ENCODE measurements around the gene G6PD. TPM values are rescaled to one million over a fixed set of nuclear protein-coding genes. Genes with fewer than 3 reads are reported as not detected.
A peak's percentile ranks its signal among the peaks of the same experiment; 100 is the strongest.

G6PD gene
- total RNA-seq, 5 donors from 2014 or later (not counting 1 experiment from before 2014, with no cell fraction given), result 46.0 to 59.5 (median 52.4) TPM

DNA sequence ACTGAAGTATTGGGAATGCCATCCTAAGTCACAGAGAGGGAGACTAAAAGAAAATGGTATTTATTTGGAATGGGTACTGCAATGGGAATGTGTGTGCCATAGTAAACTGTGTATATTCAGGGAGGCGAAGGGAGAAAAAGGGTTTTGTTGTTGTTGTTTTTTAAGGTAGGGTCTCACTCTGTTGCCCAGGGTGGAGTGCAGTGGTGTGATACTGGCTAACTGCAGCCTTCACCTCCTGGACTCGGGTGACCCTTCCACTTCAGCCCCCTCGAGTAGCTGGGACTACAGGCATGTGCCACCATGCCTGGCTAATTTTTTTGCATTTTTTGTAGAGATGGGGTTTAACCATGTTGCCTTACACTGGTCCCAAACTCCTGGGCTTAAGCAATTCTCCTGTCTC, 51.9 kb downstream of the G6PD start:
- H3K4me1 Mint-ChIP-seq, result peaks cover 1 to 3% (median 2%) of the 10 kb centered on the region in 3 donors
- H3K27me3 Mint-ChIP-seq, result no peaks in the 10 kb centered on the region
- no peak overlapping the region for H3K4me3 ChIP-seq (ENCODE audit: control insufficient read depth in 1 of 2, extremely low read depth in 1 of 2, low read length in 1 of 2)
- H3K4me3 Mint-ChIP-seq, result no peak overlapping the region
- peaks cover 0 to 9% of the 10 kb centered on the region in 2 experiments for H3K4me1 ChIP-seq (ENCODE audit: control insufficient read depth in 1 of 2, extremely low read depth in 1 of 2, insufficient read depth in 2 of 2, low read length in 2 of 2)
- no peaks in the 10 kb centered on the region for H3K36me3 Mint-ChIP-seq
- no peaks in the 10 kb centered on the region for H3K27me3 ChIP-seq (replicated peaks in 1 of 2; ENCODE audit: control insufficient read depth in 2 of 2, extremely low read depth in 1 of 2, insufficient read depth in 2 of 2, low read length in 1 of 2)
- POLR2A ChIA-PET, result interaction anchor here in 1 of 2 donors (0.7 kb wide), 1 partner anchor 21 kb away, joined by 3 read pairs; no protein-coding TSS in a partner anchor
- WGBS (ENCODE audit: insufficient coverage), result no CpG with 5 or more reads among the region's 3 CpGs
- no peaks in the 10 kb centered on the region for H3K36me3 ChIP-seq (ENCODE audit: control insufficient read depth in 2 of 2, extremely low read depth in 1 of 2, insufficient read depth in 1 of 2, low read length in 1 of 2)
- DNase-seq, result no peak
- ATAC-seq (replicated peaks in 1 of 4), result no peak
- no peak overlapping the region for H3K27ac ChIP-seq (ENCODE audit: low read length)
- no peak overlapping the region for H3K27ac Mint-ChIP-seq
- CTCF ChIA-PET, result interaction anchor here in 1 of 2 donors (0.5 kb wide), 1 partner anchor 795 kb away, joined by 3 read pairs; no protein-coding TSS in a partner anchor
- no peaks in the 10 kb centered on the region for H3K9me3 ChIP-seq
- no peaks in the 10 kb centered on the region for H3K9me3 Mint-ChIP-seq

DNA sequence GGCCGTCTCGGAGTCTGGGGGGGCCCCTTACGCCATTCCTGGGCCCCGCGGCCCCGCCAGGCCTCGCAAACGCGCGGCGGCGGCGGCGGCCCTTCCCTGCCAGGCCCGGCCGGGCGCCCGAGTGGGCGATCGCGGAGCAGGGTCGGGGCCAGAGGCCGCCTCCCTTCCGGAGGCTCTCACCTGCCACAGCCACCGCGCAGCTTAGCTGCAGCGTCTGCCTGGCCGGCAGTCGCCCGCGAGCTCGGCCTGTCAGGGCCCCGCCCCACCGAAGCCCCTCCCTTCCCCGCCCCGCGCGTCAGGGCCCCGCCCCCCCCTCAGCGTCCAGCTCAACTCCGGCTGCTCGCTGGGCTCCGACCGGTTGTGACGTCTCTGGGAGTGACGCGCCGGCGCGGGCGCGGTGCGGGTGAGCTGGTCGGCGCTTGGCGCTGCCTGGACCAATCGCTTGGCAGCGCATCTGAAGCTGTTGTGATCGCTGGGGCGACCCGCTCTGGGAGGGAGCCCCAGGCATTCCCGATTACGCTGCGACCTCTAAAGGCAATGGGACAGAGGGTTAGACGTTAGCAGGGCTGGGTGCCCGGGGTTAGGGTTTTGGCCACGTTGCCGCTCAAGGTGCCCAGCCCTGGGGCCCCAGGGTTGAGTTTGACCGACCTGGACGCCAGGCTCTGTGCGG, 56.1 kb downstream of the G6PD start, which contains the start of gene SLC10A3:
SLC10A3 (minus strand) TSS at position 216 of the 670 bp plus-strand sequence. CDS start 1,689 bp downstream, outside the sequence.
- Histone ChIP-seq H3K4me1 (ENCODE audit: control insufficient read depth in 1 of 2, extremely low read depth in 1 of 2, insufficient read depth in 2 of 2, low read length in 2 of 2) (peaks cover 0 to 42% of the 10 kb centered on the region in 2 experiments), H3K9me3 (no peaks in the 10 kb centered on the region), H3K27ac (ENCODE audit: low read length) (peak within 1 kb of the TSS; percentile 87), H3K4me3 (ENCODE audit: control insufficient read depth in 1 of 2, extremely low read depth in 1 of 2, low read length in 1 of 2) (peak within 1 kb of the TSS; percentile 52 to 68), H3K36me3 (ENCODE audit: control insufficient read depth in 2 of 2, extremely low read depth in 1 of 2, insufficient read depth in 1 of 2, low read length in 1 of 2) (peaks cover 0 to 10% of the 10 kb centered on the region in 2 donors), H3K27me3 (replicated peaks in 1 of 2; ENCODE audit: control insufficient read depth in 2 of 2, extremely low read depth in 1 of 2, insufficient read depth in 2 of 2, low read length in 1 of 2) (no peaks in the 10 kb centered on the region)
- Mint-ChIP-seq H3K9me3 (no peaks in the 10 kb centered on the region), H3K27me3 (peaks cover 0 to 4% of the 10 kb centered on the region in 2 donors), H3K4me3 (peak within 1 kb of the TSS; percentile 85 to 87 (median 86)), H3K4me1 (peaks cover 15 to 25% (median 20%) of the 10 kb centered on the region in 3 donors), H3K36me3 (no peaks in the 10 kb centered on the region), H3K27ac (peak within 1 kb of the TSS; percentile 92)
- ATAC-seq (replicated peaks in 1 of 4) (peak; percentile 77 to 88 (median 82)), DNase-seq (peak; percentile 67 to 91 (median 76))
- ChIA-PET CTCF (interaction anchor here in 1 of 2 donors (1.0 kb wide), 1 partner anchor 9 kb away, joined by 5 read pairs; no protein-coding TSS in a partner anchor), POLR2A (interaction anchor here (0.5 to 1.1 kb wide), 6 partner anchors 10 to 522 kb away, joined by 3 to 5 read pairs (median 3); partner anchors contain the start of gene FAM3A (in 1 of the 2))
- WGBS (ENCODE audit: insufficient coverage), result 0% methylated on average over 44 of the region's 71 CpGs

DNA sequence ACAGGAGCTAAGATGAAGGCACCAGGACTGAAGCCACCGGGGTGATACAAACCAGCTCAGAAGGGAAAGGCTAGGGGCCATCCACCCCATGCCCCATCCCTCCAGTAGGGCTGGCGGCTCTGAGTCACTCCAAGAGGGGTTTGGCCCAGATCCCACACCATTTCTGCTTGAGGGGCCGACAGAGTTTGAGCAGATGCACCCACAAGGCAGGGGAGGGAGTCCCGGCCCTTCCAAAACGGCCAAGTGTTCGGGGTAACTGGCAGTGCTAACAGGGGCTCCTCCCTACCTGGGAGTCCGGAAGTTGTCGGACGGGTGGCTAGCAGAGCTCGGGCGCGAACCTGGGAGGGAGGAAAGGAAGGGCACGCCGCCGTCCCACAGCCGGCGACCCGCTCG, 56.6 kb downstream of the G6PD start:
- peak overlapping the region; percentile 46 for H3K27ac ChIP-seq (ENCODE audit: low read length)
- H3K27me3 Mint-ChIP-seq, result peaks cover 0 to 4% of the 10 kb centered on the region in 2 donors
- ATAC-seq (replicated peaks in 1 of 4), result peak in 3 of 4 experiments; percentile 12 to 29 (median 21)
- ChIA-PET CTCF (no interaction called here), POLR2A (interaction anchor here (0.5 to 1.1 kb wide), 4 partner anchors 47 to 521 kb away, joined by 3 to 5 read pairs (median 4); no protein-coding TSS in a partner anchor)
- H3K27me3 ChIP-seq (replicated peaks in 1 of 2; ENCODE audit: control insufficient read depth in 2 of 2, extremely low read depth in 1 of 2, insufficient read depth in 2 of 2, low read length in 1 of 2), result no peaks in the 10 kb centered on the region
- H3K36me3 Mint-ChIP-seq, result no peaks in the 10 kb centered on the region
- H3K4me3 Mint-ChIP-seq, result peak overlapping the region; percentile 80 to 87 (median 86)
- no peaks in the 10 kb centered on the region for H3K9me3 Mint-ChIP-seq
- DNase-seq, result peak in 3 of 35 experiments; percentile 11 to 27 (median 18)
- peaks cover 15 to 26% (median 23%) of the 10 kb centered on the region in 3 donors for H3K4me1 Mint-ChIP-seq
- H3K9me3 ChIP-seq, result no peaks in the 10 kb centered on the region
- H3K27ac Mint-ChIP-seq, result peak overlapping the region; percentile 89 to 92
- peaks cover 0 to 13% of the 10 kb centered on the region in 2 donors for H3K36me3 ChIP-seq (ENCODE audit: control insufficient read depth in 2 of 2, extremely low read depth in 1 of 2, insufficient read depth in 1 of 2, low read length in 1 of 2)
- H3K4me1 ChIP-seq (ENCODE audit: control insufficient read depth in 1 of 2, extremely low read depth in 1 of 2, insufficient read depth in 2 of 2, low read length in 2 of 2), result peaks cover 0 to 47% of the 10 kb centered on the region in 2 experiments
- H3K4me3 ChIP-seq (ENCODE audit: control insufficient read depth in 1 of 2, extremely low read depth in 1 of 2, low read length in 1 of 2), result peak overlapping the region; percentile 33 to 68
- 0% methylated on average over 6 of the region's 19 CpGs for WGBS (ENCODE audit: insufficient coverage)

DNA sequence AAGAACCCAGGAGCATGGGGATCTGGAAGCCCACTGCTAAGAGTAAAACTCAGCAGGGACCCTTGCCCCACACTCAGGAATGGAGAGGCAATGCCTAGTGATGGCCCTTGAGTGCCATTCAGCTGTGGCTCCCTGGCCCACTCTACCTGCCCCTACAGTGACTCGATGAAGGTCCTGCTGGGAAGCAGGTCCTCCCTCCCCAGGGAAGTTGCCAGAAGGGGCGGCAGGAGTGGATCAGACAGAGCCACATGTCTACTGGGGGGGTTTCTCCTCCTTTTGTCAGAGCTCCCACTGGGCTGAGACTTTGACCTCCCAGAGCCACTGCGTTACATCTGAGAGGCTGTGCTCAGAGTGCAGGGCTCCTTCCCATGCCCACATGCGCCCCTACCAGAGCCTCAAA, 57.5 kb downstream of the G6PD start:
- no peaks in the 10 kb centered on the region for H3K36me3 Mint-ChIP-seq
- CTCF ChIA-PET, result no interaction called here
- H3K4me1 ChIP-seq (ENCODE audit: control insufficient read depth in 1 of 2, extremely low read depth in 1 of 2, insufficient read depth in 2 of 2, low read length in 2 of 2), result peaks cover 0 to 56% of the 10 kb centered on the region in 2 experiments

DNA sequence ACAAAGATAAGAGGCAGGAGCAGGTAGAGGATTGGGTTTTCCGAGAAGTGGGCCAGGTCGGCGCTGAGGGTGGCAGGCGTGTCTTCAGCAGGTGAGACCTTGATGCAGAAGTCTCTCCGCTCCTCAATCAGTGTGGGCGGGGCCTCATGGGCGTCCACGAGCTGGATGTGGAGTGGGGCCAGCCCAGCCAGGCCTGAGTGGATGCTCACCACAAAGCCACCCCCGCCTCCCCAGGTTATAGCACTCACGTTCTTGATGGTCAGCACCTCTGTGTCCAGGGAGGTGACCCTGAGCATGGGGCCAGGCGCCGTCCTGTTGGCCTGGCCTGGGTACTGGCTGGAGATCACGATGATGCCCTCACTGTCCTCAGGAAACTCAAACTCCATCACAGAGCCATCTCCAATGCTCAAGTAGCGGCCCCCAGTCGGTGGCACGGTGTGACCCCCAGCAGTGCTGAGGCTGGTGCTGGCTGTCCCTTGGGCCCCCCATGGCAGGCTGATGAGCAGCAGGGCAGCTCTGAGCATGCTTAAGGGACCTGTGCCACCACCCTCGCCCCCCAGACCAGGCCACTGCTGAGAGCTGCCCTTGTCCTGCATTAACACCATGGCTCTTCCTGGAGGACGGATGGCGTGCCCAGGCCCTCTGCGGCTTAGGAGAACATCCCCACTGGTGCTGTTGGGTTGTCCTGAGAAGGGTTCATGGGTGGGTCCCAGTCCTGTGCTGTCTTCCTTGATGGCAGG, 58.1 kb downstream of the G6PD start:
- Histone ChIP-seq H3K27me3 (replicated peaks in 1 of 2; ENCODE audit: control insufficient read depth in 2 of 2, extremely low read depth in 1 of 2, insufficient read depth in 2 of 2, low read length in 1 of 2) (no peaks in the 10 kb centered on the region), H3K27ac (ENCODE audit: low read length) (no peak overlapping the region), H3K4me1 (ENCODE audit: control insufficient read depth in 1 of 2, extremely low read depth in 1 of 2, insufficient read depth in 2 of 2, low read length in 2 of 2) (peaks cover 0 to 62% of the 10 kb centered on the region in 2 experiments), H3K36me3 (ENCODE audit: control insufficient read depth in 2 of 2, extremely low read depth in 1 of 2, insufficient read depth in 1 of 2, low read length in 1 of 2) (peaks cover 0 to 24% of the 10 kb centered on the region in 2 donors), H3K9me3 (no peaks in the 10 kb centered on the region), H3K4me3 (ENCODE audit: control insufficient read depth in 1 of 2, extremely low read depth in 1 of 2, low read length in 1 of 2) (no peak overlapping the region)
- Mint-ChIP-seq H3K36me3 (no peaks in the 10 kb centered on the region), H3K27me3 (peaks cover 0 to 4% of the 10 kb centered on the region in 2 donors), H3K27ac (peak overlapping the region in 1 of 2 donors; percentile 92), H3K9me3 (no peaks in the 10 kb centered on the region), H3K4me1 (peaks cover 18 to 35% (median 31%) of the 10 kb centered on the region in 3 donors), H3K4me3 (peak overlapping the region in 1 of 3 donors; percentile 86)
- ChIA-PET CTCF (no interaction called here), POLR2A (no interaction called here)
- ATAC-seq (replicated peaks in 1 of 4) (no peak), DNase-seq (no peak)
- 93% methylated on average over 3 of the region's 20 CpGs for WGBS (ENCODE audit: insufficient coverage)

More for the DNA sequence above, 57.5 kb downstream of the G6PD start:
- Histone ChIP-seq H3K27ac (ENCODE audit: low read length) (peak overlapping the region; percentile 46), H3K36me3 (ENCODE audit: control insufficient read depth in 2 of 2, extremely low read depth in 1 of 2, insufficient read depth in 1 of 2, low read length in 1 of 2) (peaks cover 0 to 22% of the 10 kb centered on the region in 2 donors), H3K9me3 (no peaks in the 10 kb centered on the region), H3K27me3 (replicated peaks in 1 of 2; ENCODE audit: control insufficient read depth in 2 of 2, extremely low read depth in 1 of 2, insufficient read depth in 2 of 2, low read length in 1 of 2) (no peaks in the 10 kb centered on the region), H3K4me3 (ENCODE audit: control insufficient read depth in 1 of 2, extremely low read depth in 1 of 2, low read length in 1 of 2) (peak overlapping the region in 1 of 2 donors; percentile 68)
- DNase-seq, result no peak
- ATAC-seq (replicated peaks in 1 of 4), result no peak
- POLR2A ChIA-PET, result interaction anchor here in 1 of 2 donors (0.5 to 0.6 kb wide), 2 partner anchors 108 to 701 kb away, joined by 4 to 8 read pairs; no protein-coding TSS in a partner anchor
- H3K4me1 Mint-ChIP-seq, result peaks cover 15 to 30% (median 29%) of the 10 kb centered on the region in 3 donors
- H3K9me3 Mint-ChIP-seq, result no peaks in the 10 kb centered on the region
- peak overlapping the region; percentile 80 to 87 (median 86) for H3K4me3 Mint-ChIP-seq
- H3K27me3 Mint-ChIP-seq, result peaks cover 0 to 4% of the 10 kb centered on the region in 2 donors
- no CpG with 5 or more reads among the region's 4 CpGs for WGBS (ENCODE audit: insufficient coverage)
- peak overlapping the region; percentile 89 to 92 for H3K27ac Mint-ChIP-seq

All from T-cell (primary cell).